ENCODE results near the gene PCDHGB5.
"Not testable (repeated sequence)": the region's sequence is repeated elsewhere in the genome, so short reads cannot be mapped to it uniquely, and the experiment has no call there.

The PCDHGB5 gene

DNA sequence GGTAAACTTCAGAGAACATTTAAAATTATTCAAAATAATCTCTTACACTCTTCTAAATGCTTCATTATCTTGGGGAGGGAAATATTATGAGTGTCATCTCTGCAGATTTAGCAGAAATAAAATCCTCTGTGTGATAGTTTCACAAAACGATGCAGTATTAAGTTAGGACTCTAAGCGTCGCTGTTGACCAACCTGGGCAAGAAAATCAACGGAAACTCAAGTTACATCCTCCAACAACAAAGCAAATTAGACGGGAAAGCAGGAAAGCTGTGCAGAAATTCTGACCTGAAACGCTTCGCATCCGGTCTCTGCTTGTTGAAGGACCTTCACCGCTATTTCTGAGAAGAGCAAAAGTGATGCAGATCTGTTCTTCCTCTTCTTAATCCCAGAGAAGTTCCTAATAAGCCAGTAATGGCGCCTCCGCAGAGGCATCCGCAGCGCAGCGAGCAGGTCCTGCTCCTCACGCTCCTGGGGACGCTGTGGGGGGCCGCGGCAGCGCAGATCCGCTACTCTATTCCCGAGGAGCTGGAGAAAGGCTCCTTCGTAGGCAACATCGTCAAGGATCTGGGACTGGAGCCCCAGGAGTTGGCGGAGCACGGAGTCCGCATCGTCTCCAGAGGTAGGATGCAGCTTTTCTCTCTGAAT, 24.0 kb upstream of the PCDHGB5 start, which contains the start of gene PCDHGA6:
TSS of gene PCDHGA6 (plus strand) at position 219 of the 645 bp plus-strand sequence. CDS start at position 412, 193 bp downstream.
- Histone ChIP-seq H3K9ac (ENCODE audit: low read length) (no peak within 1 kb of the TSS), H3K4me2 (ENCODE audit: low read depth, low read length, poor library complexity, severe bottlenecking) (peak within 1 kb of the TSS; percentile 35)
- TF ChIP-seq, protein P1, sequence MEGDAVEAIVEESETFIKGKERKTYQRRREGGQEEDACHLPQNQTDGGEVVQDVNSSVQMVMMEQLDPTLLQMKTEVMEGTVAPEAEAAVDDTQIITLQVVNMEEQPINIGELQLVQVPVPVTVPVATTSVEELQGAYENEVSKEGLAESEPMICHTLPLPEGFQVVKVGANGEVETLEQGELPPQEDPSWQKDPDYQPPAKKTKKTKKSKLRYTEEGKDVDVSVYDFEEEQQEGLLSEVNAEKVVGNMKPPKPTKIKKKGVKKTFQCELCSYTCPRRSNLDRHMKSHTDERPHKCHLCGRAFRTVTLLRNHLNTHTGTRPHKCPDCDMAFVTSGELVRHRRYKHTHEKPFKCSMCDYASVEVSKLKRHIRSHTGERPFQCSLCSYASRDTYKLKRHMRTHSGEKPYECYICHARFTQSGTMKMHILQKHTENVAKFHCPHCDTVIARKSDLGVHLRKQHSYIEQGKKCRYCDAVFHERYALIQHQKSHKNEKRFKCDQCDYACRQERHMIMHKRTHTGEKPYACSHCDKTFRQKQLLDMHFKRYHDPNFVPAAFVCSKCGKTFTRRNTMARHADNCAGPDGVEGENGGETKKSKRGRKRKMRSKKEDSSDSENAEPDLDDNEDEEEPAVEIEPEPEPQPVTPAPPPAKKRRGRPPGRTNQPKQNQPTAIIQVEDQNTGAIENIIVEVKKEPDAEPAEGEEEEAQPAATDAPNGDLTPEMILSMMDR (IDR thresholded peaks at IDR 0.05; ENCODE audit: insufficient read depth, low read length, poor library complexity, severe bottlenecking): no peak
- TF ChIP-seq EZH2phosphoT487 (conservative IDR thresholded peaks at IDR 0.05; ENCODE audit: low read length): no peak

DNA sequence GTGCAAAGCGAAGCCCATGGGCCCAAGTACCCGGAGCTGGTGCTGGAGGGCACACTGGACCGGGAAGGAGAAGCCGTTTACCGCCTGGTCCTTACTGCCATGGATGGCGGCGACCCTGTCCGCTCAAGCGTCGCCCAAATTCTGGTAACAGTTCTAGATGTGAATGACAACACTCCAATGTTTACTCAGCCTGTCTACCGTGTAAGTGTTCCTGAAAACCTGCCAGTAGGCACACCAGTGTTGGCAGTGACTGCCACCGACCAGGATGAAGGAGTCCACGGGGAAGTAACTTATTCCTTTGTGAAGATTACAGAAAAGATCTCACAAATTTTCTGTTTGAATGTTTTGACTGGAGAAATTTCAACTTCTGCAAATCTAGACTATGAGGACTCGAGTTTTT, 23.1 kb upstream of the PCDHGB5 start:
- Histone ChIP-seq H3K9me2 (replicated peaks; ENCODE audit: insufficient read depth, low read length) (no peaks in the 10 kb centered on the region), H3K79me2 (ENCODE audit: insufficient read depth, low read length) (peaks cover 7% of the 10 kb centered on the region; the same call in 1 of the 2 replicates), H4K20me1 (ENCODE audit: low read depth, low read length) (no peaks in the 10 kb centered on the region), H3K9ac (ENCODE audit: low read length) (no peak overlapping the region), H3K4me2 (ENCODE audit: low read depth, low read length, poor library complexity, severe bottlenecking) (no peak overlapping the region), H3F3A (ENCODE audit: insufficient read depth) (no peaks in the 10 kb centered on the region), H3K9me3 (ENCODE audit: insufficient read depth, low read length) (peaks cover 58% of the 10 kb centered on the region; the same call in 1 of the 2 replicates), H3K36me3 (ENCODE audit: low read length) (peaks cover 23% of the 10 kb centered on the region), H3K4me3 (ENCODE audit: insufficient read depth, low read length, poor library complexity, severe bottlenecking) (no peak overlapping the region), H2AFZ (ENCODE audit: low read depth, low read length, severe bottlenecking) (no peak overlapping the region), H3K27me3 (ENCODE audit: low read length) (no peaks in the 10 kb centered on the region), H3K27ac (ENCODE audit: low read depth, low read length) (no peak overlapping the region)
- TF ChIP-seq, protein P1 (IDR thresholded peaks at IDR 0.05; ENCODE audit: insufficient read depth, low read length, poor library complexity, severe bottlenecking): no peak
- TF ChIP-seq EZH2phosphoT487 (conservative IDR thresholded peaks at IDR 0.05; ENCODE audit: low read length): no peak

More for the DNA sequence above, 24.0 kb upstream of the PCDHGB5 start, which contains the start of gene PCDHGA6:
- Histone ChIP-seq H3K36me3 (ENCODE audit: low read length) (peaks cover 23% of the 10 kb centered on the region), H2AFZ (ENCODE audit: low read depth, low read length, severe bottlenecking) (no peak within 1 kb of the TSS), H3K27me3 (ENCODE audit: low read length) (no peaks in the 10 kb centered on the region), H3K79me2 (ENCODE audit: insufficient read depth, low read length) (peaks cover 7% of the 10 kb centered on the region; the same call in 1 of the 2 replicates), H3K4me3 (ENCODE audit: insufficient read depth, low read length, poor library complexity, severe bottlenecking) (peak within 1 kb of the TSS; percentile 18), H3K9me2 (replicated peaks; ENCODE audit: insufficient read depth, low read length) (no peaks in the 10 kb centered on the region), H4K20me1 (ENCODE audit: low read depth, low read length) (no peaks in the 10 kb centered on the region), H3K27ac (ENCODE audit: low read depth, low read length) (no peak within 1 kb of the TSS), H3K9me3 (ENCODE audit: insufficient read depth, low read length) (peaks cover 58% of the 10 kb centered on the region; the same call in 1 of the 2 replicates), H3F3A (ENCODE audit: insufficient read depth) (no peaks in the 10 kb centered on the region)

DNA sequence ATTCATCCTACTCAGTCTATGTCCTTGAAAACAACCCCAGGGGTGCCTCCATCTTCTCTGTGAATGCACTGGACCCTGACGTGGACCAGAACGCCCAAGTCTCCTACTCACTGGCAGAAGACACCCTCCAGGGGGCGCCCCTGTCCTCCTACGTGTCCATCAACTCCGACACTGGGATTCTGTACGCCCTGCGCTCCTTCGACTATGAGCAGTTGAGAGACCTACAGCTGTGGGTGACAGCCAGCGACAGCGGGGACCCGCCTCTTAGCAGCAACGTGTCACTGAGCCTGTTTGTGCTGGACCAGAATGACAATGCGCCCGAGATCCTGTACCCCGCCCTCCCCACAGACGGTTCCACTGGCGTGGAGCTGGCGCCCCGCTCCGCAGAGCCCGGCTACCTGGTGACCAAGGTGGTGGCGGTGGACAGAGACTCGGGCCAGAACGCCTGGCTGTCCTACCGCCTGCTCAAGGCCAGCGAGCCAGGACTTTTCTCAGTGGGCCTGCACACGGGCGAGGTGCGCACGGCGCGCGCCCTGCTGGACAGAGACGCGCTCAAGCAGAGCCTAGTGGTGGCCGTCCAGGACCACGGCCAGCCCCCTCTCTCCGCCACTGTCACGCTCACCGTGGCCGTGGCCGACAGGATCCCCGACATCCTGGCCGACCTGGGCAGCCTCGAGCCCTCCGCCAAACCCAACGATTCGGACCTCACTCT, 22.1 kb upstream of the PCDHGB5 start:
- Histone ChIP-seq H3K9me3 (ENCODE audit: insufficient read depth, low read length) (peaks cover 53% of the 10 kb centered on the region; the same call in 1 of the 2 replicates), H3K36me3 (ENCODE audit: low read length) (peaks cover 19% of the 10 kb centered on the region)

More for the DNA sequence above, 22.1 kb upstream of the PCDHGB5 start:
- H3F3A ChIP-seq (ENCODE audit: insufficient read depth); H3K27me3 ChIP-seq (ENCODE audit: low read length); H3K4me2 ChIP-seq (ENCODE audit: low read depth, low read length, poor library complexity, severe bottlenecking); H2AFZ ChIP-seq (ENCODE audit: low read depth, low read length, severe bottlenecking); H3K27ac ChIP-seq (ENCODE audit: low read depth, low read length); H4K20me1 ChIP-seq (ENCODE audit: low read depth, low read length); H3K9ac ChIP-seq (ENCODE audit: low read length); H3K79me2 ChIP-seq (ENCODE audit: insufficient read depth, low read length); H3K9me2 ChIP-seq (replicated peaks; ENCODE audit: insufficient read depth, low read length); H3K4me3 ChIP-seq (ENCODE audit: insufficient read depth, low read length, poor library complexity, severe bottlenecking): not testable (repeated sequence)
